Putamen (tissue), 1 donor: ENCODE measurements around the gene ATG9B.
A peak's percentile ranks its signal among the peaks of the same experiment; 100 is the strongest.

Source experiments
- DNase-seq: peaks from one replicate; pipeline ENCODE4 v3.0.0-alpha.2; 2016; ENCODE audit warnings: low spot score

ATG9B gene, protein sequence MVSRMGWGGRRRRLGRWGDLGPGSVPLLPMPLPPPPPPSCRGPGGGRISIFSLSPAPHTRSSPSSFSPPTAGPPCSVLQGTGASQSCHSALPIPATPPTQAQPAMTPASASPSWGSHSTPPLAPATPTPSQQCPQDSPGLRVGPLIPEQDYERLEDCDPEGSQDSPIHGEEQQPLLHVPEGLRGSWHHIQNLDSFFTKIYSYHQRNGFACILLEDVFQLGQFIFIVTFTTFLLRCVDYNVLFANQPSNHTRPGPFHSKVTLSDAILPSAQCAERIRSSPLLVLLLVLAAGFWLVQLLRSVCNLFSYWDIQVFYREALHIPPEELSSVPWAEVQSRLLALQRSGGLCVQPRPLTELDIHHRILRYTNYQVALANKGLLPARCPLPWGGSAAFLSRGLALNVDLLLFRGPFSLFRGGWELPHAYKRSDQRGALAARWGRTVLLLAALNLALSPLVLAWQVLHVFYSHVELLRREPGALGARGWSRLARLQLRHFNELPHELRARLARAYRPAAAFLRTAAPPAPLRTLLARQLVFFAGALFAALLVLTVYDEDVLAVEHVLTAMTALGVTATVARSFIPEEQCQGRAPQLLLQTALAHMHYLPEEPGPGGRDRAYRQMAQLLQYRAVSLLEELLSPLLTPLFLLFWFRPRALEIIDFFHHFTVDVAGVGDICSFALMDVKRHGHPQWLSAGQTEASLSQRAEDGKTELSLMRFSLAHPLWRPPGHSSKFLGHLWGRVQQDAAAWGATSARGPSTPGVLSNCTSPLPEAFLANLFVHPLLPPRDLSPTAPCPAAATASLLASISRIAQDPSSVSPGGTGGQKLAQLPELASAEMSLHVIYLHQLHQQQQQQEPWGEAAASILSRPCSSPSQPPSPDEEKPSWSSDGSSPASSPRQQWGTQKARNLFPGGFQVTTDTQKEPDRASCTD

DNA sequence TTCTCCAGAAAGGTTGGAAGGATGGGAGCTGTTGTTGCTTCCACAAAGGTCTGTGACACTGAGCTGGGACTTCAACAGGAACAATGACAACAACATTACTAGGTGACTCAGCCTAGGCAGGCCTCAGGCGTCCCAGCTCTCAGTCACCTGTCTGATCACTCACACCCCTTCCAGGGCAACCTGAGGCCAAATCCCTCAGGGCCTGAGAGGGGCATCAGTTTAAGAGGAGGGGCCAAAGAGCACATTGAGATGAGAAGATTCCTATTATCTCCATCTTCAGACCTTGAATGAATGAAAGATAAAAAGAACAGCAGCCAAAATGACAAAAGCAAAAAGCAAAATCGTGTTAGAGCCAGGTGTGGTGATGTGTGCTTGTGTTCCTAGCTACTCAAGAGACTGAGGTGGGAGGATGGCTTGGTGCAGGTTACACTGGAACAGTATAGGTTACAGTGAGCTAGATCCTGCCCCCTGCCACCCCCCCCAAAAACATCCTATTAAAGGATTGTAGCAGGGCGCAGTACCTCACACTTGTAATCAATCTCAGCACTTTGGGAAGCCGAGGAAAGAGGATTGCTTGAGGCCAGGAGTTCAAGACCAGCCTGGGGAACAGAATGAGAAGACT lies at the start of gene ATG9B:
TSS of gene ATG9B (minus strand) at position 60 of the 622 bp plus-strand sequence. CDS start 71 bp downstream, outside the sequence.
- DNase-seq, result no peak

DNA sequence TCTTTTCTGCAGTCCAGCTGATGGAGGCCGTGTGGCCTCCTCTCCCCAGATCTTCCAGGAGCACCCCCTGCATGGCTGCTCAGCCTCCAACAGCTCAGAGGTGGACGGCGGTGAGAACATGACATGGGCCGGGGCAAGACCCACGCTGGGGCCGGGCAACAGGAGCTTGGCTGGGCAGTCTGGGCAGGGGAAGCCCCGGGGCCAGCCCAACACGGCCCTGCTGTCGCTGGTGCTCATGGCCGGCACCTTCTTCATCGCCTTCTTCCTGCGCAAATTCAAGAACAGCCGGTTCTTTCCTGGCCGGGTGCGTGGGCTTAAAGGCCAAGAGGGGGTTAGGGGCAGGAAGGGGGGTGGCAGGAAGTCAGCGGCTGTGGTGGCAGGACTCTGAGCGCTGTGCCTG lies 49.7 kb upstream of the ATG9B start:
- no peak for DNase-seq

DNA sequence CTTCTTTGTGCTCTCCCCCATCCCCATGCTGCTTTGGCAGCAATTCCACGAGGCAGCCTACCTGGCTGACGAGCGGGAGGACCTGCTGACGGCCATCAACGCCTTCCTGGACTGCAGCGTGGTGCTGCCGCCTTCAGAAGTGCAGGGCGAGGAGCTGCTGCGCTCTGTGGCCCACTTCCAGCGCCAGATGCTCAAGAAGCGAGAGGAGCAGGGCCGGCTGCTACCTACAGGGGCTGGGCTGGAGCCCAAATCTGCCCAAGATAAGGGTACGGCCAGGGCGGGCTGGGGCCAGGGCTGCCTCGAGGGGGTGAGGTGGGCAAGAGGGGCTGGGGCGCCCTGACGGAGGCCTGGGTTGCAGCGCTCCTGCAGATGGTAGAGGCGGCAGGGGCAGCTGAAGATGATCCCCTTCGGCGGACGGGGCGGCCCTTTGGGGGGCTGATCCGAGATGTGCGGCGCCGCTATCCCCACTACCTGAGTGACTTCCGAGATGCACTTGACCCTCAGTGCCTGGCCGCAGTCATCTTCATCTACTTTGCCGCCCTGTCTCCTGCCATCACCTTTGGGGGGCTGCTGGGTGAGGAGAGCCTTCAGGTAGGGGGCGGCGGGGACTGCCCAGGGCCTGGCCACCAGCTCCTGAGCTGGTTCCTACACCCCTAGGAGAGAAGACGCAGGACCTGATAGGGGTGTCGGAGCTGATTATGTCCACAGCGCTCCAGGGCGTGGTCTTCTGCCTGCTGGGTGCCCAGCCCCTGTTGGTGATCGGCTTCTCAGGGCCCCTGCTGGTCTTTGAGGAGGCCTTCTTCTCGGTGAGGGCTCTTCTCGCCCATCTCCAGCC lies 47.0 kb upstream of the ATG9B start:
- no peak for DNase-seq

DNA sequence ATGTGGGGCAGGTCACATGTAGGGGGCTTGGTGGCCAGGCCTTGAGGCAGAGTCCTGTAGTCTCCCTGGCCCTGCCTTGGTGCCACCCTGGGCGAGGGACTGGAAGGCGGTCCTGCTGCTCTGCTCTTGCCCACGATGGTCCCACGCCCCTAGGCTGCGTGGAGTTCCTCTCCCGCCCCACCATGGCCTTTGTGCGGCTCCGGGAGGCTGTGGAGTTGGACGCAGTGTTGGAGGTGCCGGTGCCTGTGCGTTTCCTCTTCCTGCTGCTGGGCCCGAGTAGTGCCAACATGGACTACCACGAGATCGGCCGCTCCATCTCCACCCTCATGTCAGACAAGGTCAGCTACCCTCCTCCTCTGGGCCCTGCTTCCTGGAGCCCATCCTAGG lies 46.3 kb upstream of the ATG9B start:
- no peak for DNase-seq

DNA sequence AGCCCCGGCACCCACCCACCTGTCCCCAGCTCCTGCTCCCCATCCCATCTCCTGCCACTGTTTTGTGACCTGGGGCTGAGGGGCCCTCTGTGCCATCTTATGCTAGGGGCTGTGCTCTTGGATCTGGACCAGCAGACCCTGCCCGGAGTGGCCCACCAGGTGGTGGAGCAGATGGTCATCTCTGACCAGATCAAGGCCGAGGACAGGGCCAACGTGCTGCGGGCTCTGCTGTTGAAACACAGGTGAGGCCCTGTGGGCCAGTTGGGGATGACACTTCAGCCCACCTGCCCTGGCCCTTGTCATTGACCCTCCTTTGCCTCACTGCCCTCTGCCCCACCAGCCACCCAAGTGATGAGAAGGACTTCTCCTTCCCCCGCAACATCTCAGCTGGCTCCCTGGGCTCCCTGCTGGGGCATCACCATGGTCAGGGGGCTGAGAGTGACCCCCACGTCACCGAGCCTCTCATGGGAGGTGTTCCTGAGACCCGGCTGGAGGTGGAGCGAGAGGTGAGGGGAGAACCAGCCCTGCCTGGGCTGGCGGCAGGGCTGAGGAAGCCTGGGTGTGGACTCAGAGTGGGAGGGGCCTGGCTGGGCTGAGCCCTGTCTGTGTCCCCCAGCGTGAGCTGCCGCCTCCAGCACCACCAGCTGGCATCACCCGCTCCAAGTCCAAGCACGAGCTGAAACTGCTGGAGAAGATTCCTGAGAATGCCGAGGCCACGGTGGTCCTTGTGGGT lies 45.7 kb upstream of the ATG9B start:
- no peak for DNase-seq

DNA sequence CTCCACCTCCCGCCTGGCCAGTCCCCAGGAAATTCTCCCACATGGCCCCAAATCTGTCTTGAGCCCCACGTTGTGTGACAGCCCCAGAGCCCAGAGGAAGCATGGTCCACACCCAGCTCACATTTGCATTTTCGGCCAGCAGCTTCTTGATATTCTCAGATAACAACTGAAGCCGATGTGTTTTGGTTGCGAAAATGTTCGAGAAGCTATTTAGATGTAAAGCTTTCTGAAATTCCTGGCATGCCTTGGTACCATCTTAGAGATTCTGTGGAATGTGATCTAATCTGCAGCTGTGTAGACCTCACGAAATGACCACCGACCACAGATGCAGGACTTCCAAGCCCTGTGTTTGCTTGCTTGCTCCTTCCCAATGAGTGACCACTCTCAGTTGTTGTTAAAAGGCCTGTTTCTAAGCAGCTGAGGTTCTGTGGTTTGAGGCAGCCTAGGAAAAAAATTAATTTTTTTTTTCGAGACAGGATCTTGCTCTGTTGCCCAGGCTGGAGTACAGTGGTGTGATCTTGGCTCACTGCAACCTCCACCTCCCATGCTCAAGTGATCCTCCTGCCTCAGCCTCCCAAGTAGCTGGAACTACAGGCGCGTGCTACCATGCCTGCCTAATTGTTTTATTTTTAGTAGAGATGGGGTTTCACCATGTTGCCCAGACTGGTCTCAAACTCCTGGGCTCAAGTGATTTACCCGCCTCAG lies 43.9 kb upstream of the ATG9B start:
- no peak for DNase-seq

DNA sequence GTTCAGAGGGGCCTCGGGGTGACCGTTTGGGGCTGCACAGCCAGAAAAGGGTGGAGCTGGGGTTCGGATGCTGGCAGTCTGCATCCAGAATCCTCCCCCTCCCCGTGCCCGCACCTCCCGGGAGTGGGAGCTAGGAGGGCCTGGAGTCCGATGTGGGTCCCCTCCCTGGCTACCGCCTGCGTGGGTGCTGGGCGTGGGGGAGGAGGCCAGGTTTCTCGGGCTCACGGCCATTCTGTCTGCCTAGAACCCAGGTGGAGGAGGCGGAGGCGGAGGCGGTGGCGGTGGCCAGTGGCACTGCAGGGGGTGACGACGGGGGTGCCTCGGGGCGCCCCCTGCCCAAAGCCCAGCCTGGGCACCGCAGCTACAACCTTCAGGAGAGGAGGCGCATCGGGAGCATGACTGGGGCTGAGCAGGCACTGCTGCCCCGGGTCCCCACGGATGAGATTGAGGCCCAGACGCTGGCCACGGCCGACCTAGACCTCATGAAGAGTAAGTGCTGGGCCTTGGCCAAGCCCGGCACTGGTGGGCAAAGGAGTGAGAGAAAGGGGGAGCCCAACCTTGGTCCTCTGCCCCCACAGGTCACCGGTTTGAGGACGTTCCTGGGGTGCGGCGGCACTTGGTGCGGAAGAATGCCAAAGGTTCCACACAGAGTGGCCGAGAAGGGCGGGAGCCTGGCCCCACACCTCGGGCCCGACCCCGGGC lies 42.1 kb upstream of the ATG9B start:
- no peak for DNase-seq

DNA sequence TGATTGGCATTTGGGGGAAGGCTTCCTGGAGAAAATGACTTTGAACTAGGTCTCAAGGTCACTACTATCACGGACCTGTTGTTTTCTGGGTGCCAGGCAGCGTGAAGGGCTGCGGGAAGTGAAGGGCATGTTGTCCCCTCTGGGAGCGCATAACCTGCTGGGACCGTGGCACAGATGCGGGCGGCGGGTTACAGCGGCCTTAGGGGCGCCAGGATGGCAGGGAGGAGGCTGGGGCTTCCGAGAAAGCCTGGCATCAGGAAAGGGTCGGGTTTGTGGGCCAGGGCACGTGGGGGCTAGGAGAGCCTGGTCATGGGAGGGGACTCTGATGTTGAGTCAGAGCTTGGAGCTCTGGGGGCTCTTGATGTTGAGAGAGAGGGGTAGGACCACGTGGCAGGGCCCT lies 41.2 kb upstream of the ATG9B start:
- DNase-seq, result no peak

DNA sequence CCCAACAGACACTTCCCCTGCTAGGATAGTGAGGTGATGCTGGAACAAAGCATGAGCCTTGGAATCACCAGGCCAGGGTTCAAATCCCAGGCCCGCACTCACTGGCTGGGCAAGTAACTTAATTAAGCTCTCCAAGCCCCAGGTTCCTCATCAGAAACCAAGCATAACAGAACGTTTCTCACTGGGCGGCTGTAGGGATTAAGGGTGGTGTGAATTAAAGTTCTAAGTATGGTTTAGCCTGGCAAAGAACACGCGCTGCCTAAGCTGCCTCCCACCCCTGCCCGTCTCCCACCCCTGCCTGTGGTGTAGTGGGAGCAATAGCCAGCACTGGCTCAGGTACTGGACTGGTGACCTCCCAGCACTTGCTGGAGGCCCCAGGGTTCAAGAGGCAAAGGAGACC lies 40.7 kb upstream of the ATG9B start:
- DNase-seq, result no peak

DNA sequence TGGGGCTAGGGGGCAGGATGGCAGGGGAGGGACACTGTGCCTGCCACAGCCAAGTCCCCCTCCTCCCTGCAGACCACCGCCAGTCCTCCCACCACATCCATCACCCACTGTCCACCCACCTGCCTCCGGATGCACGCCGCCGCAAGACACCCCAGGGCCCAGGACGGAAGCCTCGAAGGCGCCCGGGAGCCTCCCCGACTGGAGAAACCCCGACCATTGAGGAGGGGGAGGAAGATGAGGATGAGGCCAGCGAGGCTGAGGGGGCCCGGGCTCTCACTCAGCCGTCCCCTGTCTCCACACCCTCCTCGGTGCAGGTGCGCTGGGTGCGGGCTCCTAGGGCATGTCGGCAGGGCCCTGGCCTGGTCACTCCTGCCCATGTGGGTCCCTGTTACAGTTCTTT lies 40.2 kb upstream of the ATG9B start:
- DNase-seq, result no peak

DNA sequence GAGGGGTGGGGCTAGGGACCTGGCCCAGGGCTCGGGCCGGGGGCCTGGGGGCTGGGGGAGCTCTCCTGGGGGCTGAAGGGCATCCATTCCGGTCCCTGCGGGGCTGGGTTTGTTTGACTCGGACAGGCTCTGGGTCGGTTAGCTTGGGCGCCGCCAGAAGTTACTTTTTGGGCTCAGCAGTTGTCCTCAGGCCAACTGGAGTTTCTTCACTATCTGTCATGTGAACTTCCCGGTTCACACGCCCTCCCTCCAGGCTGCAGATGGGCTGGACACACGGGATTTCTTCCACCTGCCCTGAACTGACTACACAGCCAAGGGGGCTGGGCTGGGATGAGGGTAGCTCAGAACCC lies 38.9 kb upstream of the ATG9B start:
- DNase-seq, result no peak

DNA sequence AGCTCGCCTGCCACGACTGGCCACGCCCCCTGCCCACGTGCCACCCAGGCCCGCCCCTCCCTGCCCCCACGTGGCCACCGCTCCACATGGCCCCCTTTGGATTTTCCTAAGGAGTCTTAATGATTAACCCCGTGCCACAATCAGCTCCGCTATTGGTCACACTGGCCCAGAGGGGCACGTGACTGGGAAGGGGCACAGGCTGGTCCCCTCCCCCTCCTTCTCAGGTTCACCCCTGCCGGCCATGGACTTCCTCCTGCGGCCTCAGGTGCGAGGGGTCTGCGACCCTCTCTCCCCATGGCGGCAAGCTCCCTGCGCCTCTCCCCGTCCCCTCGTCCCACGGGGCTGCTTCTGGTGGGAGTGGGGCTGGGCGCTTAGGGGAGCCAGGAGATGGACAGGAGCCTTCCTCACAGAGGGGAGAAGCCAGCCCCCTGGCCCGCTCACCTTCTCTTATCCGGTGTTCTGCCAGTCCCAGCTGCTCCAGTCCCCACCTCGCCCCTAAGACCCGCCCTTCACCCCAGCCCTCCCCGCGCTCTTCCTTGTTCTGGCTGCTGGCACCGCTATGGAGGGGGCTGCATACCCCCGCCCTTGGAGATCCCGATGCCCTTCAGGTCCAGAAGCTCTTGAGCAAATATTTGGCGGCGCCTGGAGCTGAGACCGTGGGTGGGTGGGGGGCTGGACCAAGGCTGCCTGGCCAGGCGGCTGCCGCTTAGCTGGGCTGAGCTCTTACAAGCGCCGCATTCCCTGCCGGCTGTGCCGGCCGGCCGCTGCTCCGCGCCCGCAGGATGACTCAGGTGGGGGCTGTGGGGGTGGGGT lies 38.3 kb upstream of the ATG9B start:
- no peak for DNase-seq

DNA sequence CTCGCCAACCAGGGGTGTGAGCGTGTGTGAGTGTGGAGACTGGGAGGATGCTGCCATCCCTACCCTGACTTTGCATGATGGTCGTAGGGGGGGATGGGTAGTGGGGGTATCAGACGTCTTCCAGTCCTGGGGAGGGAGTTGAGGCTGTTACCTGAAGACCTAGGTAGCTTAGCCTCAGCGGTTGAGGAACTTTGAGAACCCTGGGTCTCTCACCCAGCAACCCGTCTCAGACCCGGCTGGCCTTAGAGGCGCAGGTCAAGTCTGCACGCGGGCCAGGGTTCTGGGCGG lies 37.8 kb upstream of the ATG9B start:
- DNase-seq, result no peak

DNA sequence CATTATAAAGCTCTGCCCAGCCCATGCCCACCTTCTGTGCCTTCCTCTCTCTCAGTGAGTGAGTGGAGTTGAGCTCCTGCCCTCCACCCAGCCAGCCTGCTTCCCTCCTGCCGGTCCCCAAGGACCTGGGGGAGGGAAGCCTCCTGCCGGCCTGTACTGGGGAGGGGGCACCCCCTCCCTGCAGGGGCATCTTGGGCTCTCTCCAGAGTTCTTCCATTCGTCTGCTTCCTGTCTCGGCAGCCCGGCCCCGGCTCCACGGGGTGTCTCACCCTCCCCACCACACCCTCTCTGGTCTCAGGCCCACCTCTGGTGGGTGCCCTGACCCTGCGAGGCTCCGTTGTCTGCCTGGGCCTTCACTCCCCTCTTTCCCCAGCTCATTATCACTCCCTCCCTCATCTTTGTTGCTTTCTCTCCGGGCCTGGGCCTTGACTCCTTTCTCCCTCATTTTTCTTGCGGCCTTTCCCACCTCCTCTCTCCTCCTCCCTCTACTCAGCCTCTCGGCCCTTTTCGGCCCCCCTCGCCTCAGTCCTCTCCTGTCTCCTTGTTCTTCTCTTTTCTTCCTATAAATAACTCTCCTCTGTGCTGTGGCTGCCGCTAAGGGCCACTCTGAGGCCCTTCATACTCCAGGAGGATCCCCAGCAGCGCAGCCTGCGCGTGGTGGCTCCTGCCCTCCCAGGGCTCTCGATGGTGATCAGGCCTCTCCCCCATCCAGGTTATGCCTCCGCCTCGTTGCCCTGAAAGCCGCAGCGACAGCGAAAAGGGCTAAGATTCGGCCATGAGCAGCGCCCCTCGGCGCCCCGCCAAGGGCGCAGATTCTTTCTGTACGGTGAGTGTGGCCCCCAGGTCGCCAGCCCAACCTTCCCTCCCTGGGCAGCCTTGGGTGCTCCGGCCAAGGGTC lies 37.2 kb upstream of the ATG9B start:
- DNase-seq, result no peak

DNA sequence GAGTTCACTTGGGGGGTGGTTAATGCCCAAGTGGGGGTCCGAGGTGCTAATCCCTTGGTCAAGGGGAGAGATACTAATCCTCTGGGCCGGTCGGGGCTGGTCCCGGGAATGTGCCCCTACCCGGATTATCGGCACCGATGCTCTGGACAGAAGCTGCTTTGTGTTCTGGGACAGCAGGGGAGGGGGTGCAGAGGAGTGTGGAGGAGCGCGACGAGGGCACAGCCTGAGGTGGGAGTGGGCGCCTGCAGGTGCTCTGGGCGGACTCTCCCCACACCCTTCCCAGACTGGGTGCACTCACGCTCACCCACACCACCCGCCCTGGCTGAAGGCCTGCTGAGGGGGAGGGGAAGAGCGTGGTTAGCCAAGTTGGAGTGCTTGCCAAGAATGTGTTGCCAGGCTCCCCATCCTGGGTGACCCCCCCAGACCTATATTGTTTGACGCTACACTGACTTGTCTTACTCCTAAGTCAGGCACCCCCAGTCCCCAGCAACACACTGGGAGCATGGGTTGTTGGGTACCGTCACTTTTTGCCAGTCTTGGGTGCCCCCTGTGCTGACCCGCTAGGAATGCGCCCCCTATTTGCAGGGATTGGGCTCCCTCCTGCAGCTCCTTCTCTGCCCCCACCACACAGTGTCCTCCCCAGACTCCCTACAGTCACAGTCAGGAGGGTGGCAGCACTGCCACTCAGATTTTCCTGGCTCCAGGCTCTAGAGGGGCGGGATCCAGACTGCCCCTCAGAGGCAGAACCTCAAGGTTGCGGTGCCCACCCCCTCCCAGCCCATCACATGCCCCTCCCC lies 36.3 kb upstream of the ATG9B start:
- DNase-seq, result peak; percentile 63

DNA sequence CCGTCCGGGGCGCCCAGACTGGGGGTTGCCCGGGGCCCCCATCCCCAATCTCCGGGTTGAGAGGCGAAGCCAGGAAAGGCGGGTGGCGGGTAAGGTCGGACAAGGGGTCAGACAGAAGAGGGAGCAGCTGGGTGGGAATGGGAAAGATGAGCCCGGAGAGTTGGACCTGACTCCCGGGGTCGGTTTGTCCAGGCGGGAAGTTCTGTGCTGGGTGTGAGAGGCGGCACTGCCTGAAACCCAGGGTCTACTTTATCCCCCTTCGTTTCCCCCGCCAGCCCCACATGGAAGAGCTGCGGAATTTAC lies 35.8 kb upstream of the ATG9B start:
- no peak for DNase-seq

DNA sequence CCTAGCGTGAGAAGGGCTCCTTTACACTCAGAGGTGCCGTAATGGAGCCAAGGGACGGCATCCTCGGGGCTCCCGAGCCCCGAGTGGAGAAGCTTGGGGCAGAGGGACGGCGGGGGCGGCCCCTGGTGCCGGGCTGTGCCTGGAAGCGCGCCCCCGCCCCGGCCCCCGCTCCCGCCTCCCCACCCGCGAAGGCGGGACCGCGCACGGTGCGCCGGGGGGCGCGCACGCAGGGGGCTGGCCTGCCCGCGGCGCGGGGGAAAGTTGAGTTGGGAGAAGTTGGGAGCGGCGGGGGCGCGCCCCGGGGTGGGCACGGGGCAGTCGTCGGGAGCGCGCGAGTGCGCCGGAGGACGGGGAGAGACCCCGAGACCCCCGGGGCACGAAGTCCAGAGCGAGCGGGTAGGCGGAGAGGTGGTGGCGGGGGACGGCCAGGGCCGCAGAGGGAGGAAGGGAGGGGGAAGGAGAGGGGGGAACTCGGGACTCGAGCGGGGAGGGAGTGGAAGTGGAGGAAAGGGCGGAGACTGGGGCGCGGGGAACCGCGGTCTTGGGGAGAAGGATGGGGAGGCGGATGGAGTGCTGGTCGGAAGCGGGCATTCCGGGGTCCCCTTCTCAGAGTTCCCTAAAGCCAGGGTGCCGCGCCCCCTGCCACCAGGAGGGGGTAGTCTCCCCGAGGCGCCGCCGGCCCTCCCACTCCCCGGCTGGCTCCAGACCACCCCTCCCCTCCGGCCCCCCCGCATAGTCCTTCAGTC lies 35.2 kb upstream of the ATG9B start, which contains the start of gene SLC4A2:
TSS of gene SLC4A2 (plus strand) at position 223 of the 746 bp plus-strand sequence. CDS start 2,399 bp downstream, outside the sequence.
- peak; percentile 92 for DNase-seq
